Activated T-cell treated with anti-CD3 and anti-CD28 coated beads, Interleukin-2, amount 50 U/mL, for 1 hour (primary cell): ENCODE measurements around the gene RAB8B.

Experiments used
- DNase-seq: peaks from one replicate; pipeline ENCODE4 v3.0.0-alpha.2; 2020

Gene RAB8B

DNA sequence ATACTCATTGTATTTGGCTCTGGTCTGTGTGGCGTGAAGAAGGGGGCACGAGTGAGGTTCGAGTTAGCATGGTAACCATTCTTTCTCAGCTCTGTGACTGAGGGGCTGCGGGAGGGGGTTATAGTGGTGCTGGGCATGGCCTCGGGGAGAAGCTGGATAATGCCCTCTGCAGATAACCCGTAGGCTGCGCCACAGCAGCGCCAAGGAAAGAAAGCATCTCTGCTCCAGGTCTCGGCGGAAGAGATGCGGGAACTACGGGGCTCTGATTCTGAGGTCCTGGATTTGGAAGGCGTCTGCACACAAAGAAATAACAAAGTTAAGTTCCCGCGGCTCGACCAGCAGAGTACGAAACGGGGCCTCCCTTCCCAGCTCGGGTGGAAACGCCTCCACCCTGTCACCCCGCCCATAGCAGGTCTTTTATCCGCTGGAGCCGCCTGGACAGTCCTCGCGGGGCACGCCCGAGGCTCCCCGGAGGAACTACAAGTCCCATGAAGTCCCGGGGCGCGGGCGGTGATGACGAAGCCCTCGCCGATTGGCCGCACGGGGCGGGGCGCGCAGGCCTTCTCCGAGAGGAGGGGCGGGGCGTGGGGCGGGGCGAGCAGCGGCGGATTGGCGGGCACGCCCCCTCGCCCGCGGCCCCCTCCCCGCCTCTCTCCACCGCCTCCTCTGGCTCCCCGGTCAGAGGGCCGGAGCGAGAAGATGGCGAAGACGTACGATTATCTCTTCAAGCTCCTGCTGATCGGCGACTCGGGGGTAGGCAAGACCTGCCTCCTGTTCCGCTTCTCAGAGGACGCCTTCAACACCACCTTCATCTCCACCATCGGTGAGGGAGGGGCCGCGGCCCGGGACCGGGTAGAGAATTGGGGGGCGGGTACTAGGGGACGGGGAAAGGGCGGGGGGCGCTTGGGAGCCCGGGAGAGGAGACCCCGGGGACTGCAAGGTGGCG lies at the start of gene RAB8B:
TSS of gene RAB8B (plus strand) at position 681 of the 946 bp plus-strand sequence. CDS start at position 700, 19 bp downstream.
- DNase-seq: peak; percentile 98

DNA sequence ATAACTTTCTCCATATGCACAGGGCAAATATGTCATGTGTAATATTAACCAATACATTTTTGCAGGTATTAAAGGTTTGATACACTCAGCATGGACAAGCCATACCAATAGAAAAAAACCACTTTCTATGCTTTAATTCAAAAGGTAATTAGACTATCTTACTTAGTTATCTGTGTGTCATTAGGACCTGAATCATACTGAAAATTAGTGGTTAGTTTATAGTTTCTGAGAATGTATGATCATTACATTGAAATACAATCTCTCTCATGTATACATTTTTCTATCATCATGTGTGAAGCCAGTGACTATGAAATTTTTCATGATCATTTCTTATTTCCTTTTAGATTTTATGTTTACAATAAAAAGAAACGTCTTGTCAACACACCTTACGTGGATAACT lies 48.5 kb upstream of the RAB8B start:
- no peak for DNase-seq

DNA sequence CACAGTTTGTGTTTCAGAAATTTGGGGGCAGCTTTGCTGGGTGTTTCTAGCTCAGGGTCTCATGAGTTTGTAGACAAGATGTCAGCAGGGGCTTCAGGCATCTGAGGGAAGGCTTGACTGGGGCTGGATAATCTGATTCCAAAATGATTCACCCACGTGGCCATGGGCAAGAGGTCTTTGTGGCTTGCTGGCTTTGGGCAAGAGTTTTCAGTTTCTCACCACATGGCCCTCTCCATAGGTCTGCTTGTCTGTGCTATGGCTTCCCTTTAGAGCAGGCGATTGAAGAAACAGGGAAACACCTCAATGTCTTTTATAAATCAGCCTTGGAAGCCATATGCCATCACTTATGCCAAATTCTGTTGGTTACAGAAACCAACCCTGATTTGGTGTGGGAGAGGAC lies 44.0 kb upstream of the RAB8B start:
- no peak for DNase-seq

DNA sequence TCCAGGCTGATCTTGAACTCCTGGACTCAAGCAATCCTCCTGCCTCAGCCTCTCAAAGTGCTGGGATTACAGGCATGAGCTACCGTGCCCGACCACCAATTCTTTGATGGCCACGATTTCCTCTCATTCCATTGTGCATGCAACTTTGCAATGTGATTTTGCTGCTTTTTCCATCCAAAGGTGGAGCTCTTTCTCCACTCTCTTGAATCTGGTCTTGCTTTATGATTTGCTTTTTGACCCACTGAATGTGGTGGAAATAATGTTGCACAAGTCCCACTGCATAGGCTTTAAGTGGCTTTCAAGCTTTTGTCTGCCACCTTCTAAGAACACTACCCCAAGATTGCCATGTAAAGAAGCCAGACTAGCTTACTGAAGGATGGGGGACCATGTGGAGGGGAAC lies 42.7 kb upstream of the RAB8B start:
- no peak for DNase-seq

DNA sequence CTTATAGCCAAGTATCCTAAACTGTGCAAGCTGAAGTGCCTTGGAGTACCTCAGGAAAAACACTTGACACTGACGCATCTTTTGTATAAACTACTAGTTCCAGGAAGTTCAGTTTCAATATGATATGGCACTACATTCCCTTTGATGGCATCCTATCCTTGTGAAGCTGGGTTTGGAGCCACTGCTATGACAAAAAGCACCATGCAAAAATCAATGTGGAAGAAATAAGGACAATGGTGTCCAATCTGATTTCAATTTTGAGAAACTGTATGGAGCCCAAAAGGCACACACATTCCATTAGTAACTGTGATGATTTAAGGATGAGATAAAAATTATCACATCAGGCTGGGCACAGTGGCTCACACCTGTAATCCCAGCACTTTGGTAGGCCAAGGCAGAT lies 37.7 kb upstream of the RAB8B start:
- no peak for DNase-seq

DNA sequence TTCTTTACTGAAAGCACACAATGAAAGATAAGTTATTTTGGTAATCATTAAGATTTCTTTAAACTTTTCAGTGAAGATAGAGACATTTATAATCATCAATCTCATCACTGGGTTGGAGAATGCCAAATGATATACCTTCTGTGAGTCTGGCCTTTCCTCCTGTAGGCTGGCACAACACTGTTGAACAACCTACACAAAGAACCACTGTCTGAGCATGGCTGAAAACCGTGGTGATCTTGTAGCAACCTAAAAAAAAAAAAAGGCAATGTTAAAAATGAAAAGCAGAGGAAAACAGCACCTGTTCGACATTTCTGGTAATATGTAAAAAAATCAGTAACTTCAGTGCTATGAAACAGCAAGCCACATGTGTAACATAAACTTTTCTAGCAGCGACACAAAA lies 33.9 kb upstream of the RAB8B start:
- no peak for DNase-seq

DNA sequence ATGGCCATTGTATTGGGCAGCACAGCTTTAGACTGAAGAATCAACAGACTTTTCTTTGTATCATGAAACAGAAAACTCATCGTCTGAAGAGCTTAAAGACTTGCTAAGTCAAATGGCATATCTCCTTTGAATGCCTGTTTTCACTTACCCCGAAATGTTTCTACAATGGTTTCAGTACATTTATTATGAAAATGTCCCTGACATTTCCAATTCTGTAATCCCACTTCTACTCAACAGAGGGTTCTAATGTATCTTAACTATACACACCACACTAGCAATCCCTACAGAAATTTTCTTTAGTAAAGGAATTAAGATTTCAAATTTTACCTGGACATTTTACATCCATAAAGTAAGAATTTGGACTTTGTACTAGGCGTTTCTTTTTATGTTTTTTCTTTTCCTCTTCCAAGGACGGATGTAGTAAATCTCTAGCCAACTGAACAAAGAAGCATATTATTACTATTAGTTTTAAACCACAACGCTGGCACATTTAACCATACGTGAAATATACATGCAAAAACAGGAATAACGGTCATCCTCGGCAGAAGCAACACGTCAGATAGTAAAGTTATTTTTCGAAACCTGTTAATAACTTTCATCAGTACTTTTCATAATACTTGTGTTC lies 33.2 kb upstream of the RAB8B start:
- no peak for DNase-seq

DNA sequence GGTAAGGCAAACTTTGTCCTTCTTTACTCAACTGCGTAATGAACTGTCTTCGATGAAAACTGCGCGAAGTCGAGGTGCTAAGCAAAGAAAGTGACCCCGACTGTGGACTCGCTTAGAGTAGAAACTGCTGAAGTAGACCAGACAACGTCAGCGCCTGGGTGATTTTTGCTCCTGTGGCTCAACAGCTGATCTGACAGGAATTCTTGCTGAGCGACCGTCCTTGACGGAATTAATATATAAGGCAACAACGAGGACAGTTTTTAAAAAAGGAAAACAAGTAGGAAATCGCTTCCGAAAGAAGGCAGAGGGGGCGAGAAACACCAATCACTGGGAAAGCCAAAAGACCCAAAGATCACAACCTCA lies 32.7 kb upstream of the RAB8B start:
- DNase-seq: no peak

DNA sequence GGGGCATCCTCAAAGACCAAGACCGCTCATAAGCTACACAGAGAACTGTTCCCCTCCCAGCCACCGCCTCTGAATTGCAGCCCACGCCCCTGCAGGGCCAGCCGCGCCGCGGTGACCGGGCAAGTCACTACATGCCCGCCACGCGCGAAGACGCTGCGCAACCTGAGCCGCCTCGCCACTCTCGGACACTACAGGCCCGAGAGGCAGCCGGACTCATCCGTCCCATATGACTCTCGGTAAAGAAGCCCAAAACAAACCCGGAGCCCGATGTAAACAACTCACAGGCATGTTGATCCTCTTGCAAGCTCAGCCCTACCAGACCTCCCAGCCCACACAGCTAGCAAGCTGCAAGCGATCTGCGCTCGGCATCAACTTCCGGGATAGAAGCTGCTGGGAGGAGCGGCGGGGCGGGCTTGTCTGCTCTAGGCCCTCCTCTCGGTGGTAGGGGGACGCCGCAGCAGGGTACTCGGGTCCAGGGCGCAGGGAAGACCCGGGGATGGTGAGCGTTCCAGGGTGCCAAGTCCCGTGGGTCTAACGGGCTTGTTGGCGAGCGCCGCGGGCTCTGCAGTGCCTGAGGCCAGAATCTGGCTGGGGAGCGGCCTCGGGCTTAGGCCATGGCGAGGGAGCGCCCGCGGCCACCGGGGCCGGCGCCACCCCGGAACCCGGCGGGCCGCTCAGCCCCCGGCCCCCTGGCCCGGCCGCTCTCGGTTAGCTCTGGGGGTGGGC lies 32.1 kb upstream of the RAB8B start, which contains the start of gene RPS27L:
TSS of gene RPS27L (minus strand) at position 360 of the 726 bp plus-strand sequence. CDS start at position 288, 72 bp downstream.
- peak; percentile 85 for DNase-seq

DNA sequence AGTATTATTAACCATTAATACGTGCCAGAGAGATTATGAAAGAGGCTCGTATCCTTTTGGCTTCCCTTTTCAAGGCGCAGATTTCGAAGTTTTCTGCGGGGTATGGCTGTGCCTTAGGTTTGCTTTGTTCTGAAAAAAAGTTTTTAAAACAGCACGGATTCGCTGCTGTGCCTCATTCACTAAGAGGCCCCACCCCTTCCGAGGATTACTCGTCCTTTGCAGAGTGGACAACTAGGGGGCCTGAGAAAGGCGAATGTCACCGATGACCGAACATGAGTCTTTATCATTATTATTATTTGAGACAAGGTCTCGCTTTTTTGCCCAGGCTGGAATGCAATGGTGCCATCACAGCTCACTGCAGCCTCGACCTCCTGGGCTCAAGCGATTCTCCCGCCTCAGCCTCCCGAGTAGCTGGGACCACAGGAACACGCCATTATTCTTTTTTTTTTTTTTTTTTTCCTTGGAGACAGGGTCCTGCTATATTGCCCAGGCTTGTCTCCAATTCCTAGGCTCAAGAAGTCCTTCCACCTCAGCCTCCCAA lies 31.4 kb upstream of the RAB8B start:
- no peak for DNase-seq

DNA sequence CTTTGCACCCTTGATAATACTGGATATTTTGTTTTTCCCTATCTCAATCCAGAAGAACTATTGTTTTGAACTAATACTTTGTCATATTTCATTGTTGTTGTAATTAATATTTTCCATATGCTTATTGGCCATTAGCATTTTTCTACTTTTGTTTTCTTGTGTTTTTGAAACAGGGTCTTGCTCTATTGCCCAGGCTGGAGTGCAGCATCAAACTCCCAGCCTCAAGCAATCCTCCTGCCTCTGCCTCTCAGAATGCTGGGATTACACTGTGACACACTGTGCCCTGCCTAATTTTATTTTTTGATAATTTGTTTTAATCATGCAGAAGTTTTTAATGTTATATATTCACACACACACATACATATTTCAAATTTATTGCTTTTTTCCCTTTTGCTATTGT lies 28.8 kb upstream of the RAB8B start:
- no peak for DNase-seq

DNA sequence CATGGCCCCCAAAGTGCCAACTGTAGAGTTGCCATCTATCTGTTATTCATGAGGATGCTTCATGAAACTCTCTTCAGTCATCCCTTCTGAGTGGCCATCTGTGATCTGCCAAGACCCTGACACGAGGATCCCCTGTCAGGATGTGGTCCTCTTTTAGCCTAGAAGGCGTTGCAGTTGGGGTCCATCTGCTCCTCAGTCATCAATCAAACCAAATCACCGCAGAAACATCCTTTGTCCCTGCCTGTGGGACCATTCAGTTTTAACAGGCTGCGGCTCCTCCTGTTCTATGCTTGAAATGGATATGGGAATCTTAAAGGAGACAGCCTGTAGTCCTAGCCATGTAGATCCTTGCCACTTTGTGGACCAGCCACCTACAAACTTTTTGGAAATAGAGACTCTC lies 26.2 kb upstream of the RAB8B start:
- no peak for DNase-seq

DNA sequence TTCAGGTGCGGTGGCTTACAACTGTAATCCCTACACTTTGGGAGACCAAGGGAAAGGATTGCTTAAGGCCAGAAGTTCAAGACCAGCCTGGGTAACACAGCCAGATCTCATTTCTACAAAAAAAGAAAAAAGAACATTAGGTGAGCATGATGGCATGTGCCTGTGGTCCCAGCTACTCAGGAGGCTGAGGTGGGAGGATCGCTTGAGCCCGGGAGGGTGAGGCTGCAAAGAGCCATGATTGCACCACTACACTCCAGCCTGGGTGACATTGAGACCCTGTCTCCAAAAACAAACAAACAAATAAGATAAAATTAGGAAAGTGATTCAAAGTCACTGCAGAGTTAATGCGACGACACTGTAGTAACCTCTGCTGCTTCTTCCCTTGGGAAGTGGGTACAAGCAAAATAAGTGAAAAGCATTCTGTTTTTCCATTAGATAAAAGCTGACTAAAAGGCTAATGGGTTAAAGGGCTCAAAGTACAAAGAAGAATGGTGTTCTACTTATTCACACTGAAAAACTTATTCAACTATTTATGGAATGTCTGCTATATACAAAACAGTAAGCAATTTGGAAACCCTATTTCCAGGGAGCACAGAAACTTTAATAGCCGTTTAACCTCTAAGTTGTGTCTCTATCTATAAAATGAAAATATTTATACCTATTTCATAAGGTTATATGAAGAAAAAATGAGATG lies 24.1 kb upstream of the RAB8B start:
- no peak for DNase-seq

DNA sequence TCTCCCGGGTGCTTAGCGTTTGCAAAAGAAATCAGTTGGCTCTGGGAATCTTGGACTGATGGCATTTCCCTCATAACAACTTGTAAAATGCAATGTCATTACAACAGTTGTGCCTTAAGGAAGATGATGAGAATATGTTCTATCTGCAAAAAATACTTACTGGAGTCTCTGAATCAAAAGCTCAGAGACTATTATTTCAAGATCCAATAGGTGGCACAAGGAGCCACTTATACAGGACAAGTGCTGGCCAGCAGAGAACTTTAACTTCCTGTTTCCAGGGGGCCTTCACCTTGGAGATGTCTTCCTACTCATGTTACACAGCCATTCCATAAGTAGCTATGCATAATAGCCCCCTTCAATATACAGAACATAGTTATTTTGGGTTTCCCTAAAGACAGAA lies 23.2 kb upstream of the RAB8B start:
- DNase-seq: no peak

DNA sequence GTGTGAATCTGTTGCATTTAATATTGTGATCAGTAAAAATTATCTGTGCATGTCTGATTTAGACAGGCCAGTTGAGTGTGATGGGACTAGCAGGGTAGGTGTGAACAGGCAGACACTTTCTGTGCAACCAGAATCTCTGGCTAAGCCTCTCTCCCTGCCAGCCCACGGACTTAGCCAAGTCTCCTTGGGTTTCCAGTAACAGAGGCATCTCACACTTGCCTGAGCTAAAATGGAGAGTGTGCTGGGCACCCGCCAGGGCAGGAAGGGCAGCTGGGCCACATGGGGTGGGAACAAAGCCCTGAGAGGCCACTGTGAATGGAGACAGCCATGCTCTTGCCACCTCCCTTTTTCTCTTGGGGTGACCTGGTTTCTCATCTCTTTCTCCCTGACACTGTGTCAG lies 19.6 kb upstream of the RAB8B start:
- no peak for DNase-seq

DNA sequence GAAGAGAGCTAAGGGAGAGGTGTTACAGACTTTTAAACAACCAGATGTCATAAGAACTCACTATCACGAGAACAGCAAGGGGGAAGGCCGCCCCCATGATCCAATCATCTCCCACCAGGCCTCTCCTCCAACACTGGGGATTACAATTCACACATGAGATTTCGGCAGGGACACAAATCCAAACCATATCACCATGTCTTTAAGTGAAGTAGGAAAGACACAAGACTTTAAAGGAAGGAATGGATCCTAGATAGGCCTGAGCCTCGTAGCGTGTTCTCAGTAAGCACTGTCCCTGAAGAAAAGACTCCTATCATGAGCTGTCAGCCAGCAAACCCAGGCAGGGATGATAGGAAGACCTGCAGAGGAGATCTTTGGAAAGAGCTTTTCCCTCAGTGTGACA lies 17.0 kb upstream of the RAB8B start:
- DNase-seq: no peak

DNA sequence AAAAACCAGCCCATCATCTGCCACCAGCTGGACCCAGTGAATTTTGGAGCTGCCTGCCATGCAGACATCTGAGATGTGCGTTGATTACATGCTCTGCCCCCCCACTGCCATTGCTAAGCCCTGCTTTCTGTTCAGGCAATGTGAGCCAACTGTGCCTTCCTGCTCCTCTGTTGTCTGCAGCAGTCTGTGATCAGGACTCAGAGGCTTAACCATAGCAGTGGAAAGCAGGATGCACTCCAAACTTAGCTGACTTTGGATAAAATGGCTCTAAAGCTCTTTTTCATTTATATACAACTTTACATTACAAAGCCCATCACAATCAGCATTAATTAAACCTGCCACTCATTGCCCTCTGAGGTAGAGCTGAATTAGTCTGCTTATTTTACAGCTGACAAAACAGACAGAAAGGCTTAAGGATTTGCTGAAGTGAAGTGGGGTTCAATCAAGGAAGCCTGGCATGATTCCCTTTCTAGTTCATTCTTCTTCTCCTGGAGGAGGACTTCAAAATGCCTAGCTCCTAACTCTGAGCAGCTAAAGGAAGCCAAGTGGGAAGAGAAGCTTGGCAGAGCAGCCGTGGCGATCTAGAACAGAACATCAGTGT lies 16.5 kb upstream of the RAB8B start:
- DNase-seq: no peak

DNA sequence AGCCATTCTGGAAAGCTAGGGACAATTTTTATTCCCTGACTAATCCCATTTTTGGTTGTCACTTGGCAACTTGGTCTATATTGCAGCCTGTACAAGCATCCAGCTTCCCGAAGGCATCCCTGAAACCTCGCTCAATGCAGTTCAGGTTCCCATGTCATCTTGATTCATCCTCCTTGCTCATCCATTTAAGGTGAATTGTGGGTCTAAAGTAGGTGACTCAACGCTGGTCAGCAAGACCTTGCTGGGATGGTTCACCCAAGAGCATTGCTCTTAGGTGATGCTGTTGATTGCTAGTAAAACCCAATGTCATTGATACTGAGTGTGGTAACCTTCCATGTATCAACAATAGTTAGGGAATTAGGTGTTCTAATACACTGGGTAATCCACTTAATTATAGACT lies 13.1 kb upstream of the RAB8B start:
- no peak for DNase-seq

DNA sequence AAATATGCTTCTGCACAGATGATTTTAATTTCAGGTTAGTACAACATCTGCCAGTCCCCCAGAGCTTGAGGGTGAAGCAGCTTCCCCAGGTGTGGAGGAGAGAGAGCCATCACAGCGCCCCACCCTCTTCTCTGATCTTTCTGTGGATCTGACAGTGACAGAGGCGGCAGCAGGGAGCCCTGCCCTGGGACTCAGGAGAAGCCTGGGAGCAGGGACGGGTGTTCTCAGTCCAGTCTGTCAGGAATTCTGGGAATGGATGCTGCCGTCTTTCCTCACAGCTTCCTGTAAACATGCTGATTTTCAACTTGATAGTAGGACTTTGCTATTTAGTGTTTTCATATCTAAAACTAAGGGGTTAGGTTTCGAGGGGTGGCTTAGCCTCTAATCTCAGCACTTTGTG lies 11.4 kb upstream of the RAB8B start:
- DNase-seq: no peak

DNA sequence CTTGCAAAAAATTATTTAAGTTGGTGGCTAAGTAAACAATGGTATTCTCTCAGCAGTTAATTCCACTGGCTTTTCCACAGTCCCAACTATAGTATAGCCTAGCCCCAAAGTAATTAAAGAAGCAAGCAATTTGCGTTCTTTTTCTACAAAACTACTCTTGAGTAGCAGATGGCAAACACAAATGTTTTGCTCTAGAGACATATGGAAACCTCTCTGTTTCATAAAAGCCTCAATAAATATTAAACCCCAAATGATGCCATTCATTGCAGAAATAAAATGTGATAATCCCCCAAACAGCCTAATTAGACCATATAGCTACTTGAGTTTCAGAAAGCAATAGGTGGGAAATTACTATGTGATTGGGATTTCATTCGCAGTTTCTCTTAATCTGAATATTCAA lies 8.7 kb upstream of the RAB8B start:
- no peak for DNase-seq

DNA sequence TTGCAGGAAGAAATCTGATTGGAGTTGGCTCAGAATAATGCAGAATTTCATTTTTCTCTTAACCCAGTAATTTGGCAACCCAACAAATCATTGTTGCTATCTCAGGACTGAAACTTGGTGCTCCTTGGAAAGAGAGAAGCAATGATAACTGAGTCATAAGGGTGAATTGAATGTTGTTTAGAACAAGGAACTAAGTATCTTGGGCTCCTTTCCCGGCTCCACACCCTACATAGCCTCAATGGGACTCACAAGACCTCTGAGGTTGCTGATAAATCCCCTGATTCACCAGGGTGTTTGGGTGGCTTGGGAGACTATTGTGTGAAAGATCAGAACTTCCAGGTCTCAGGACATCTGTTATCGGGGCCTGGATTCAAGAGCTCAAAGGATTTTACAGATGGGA lies 7.8 kb upstream of the RAB8B start:
- no peak for DNase-seq

DNA sequence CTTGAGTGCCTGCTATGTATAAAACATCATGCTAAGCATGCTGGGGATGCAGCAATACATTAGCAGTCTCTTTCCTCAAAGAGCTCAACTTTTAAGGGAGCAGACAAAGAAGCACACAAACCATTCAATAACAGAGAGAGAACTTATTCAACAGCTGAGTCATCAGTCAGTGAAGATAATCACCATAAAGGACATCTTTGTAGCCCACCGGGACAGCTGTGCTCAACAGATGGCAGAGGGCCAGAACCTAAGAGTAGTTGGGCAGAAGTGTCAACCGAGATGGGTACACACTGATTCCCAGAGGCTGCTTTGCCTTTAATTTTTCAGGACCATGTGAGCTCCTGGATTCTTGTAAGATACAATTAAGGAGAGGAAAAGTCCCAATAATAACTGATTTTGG lies 4.2 kb upstream of the RAB8B start:
- no peak for DNase-seq
